HG03520 (cell line): ENCODE measurements around the gene RAB30.

Experiments used
- ATAC-seq: cut with Tn5 transposase; IDR thresholded peaks from one replicate; pipeline ENCODE4 v1.9.1; 2021; ENCODE audit warnings: mild to moderate bottlenecking, moderate library complexity; ENCODE audit not compliant: unreplicated experiment

RAB30 gene

GRCh38 chr11:83041126-83041525 is 30.6 kb downstream of the RAB30 start:
- ATAC-seq: no peak

GRCh38 chr11:83039566-83039965 is 32.1 kb downstream of the RAB30 start:
- ATAC-seq: no peak

- no peak for ATAC-seq
Measured at GRCh38 chr11:83037877-83038276, 33.8 kb downstream of the RAB30 start.

- ATAC-seq: no peak
Measured at GRCh38 chr11:83036701-83037100, 35.0 kb downstream of the RAB30 start.

- ATAC-seq: no peak
Measured at GRCh38 chr11:83035070-83035854, 36.4 kb downstream of the RAB30 start.

GRCh38 chr11:83034673-83035014 is 37.1 kb downstream of the RAB30 start:
- ATAC-seq: no peak

- no peak for ATAC-seq
Measured at GRCh38 chr11:83033972-83034672, 37.6 kb downstream of the RAB30 start.

- ATAC-seq: no peak
Measured at GRCh38 chr11:83033371-83033770, 38.3 kb downstream of the RAB30 start.

- ATAC-seq: no peak
Measured at GRCh38 chr11:83031127-83031526, 40.6 kb downstream of the RAB30 start.

- ATAC-seq: no peak
Measured at GRCh38 chr11:83027794-83028193, 43.9 kb downstream of the RAB30 start.

- no peak for ATAC-seq
Measured at GRCh38 chr11:83027289-83027688, 44.4 kb downstream of the RAB30 start.

GRCh38 chr11:83026229-83026628 is 45.5 kb downstream of the RAB30 start:
- ATAC-seq: no peak

- no peak for ATAC-seq
Measured at GRCh38 chr11:83025267-83025704, 46.4 kb downstream of the RAB30 start.

GRCh38 chr11:83024270-83024854 is 47.3 kb downstream of the RAB30 start:
- no peak for ATAC-seq

GRCh38 chr11:83023410-83023809 is 48.3 kb downstream of the RAB30 start:
- ATAC-seq: no peak

- no peak for ATAC-seq
Measured at GRCh38 chr11:83021780-83022125, 49.9 kb downstream of the RAB30 start.

- ATAC-seq: no peak
Measured at GRCh38 chr11:83020942-83021779, 50.5 kb downstream of the RAB30 start.

- no peak for ATAC-seq
Measured at GRCh38 chr11:83019888-83020579, 51.7 kb downstream of the RAB30 start.

- no peak for ATAC-seq
Measured at GRCh38 chr11:83014951-83015350, 56.7 kb downstream of the RAB30 start.

- ATAC-seq: no peak
Measured at GRCh38 chr11:83012168-83013067, 59.3 kb downstream of the RAB30 start.
